ENCODE results near the gene RXFP1. TPM values are rescaled to one million over a fixed set of nuclear protein-coding genes. Genes with fewer than 3 reads are reported as not detected.

The RXFP1 gene
- total RNA-seq, 2 donors from 2014 or later = 0.24 to 0.37 TPM

DNA sequence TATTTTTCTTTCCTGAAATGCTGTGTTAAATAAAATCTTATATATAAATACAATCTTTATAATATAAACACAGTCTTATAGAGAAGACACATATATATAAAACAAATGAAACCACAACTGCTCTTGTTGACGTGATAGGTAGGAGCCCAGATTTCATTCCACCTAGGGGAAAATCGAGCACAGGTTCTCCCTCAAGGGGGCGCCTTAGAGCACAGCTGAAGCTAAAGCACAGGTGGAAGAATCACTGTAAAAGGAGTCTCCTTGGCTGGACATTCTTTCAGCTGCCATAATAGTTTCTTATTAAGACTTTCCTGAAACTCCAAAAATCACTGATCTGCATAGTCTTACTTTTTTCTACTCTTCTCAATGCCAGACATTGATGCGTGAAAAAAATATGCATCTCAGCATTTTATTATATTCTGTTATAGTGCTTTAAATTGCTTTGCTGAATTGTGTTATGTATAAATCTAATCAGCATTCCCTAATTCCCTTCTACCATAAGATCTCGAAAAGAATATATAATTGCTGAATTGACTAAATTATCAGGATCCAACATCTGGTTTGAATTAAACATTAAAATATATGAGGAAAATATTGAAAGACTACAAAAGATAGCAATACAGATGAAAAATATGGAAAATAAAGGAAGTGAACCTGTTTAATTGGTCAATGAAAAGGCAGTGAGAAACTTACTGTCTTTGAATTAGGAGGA, 25.5 kb upstream of the RXFP1 start:
- H3K4me1 ChIP-seq = no peaks in the 10 kb centered on the region
- no peak overlapping the region for H3K27ac ChIP-seq
- no peaks in the 10 kb centered on the region for H3K36me3 ChIP-seq
- H3K9ac ChIP-seq (ENCODE audit: low read depth in 2 of 2, low read length in 2 of 2) = no peak overlapping the region
- intact Hi-C loops (cut with DNase I) = loop anchor here (5.0 kb wide), 1 partner anchor 126 kb away; no protein-coding TSS in a partner anchor
- DNase-seq = peak; percentile 60
- no peaks in the 10 kb centered on the region for H3K9me3 ChIP-seq
- no peak overlapping the region for H3K4me3 ChIP-seq
- TF ChIP-seq, protein P1, sequence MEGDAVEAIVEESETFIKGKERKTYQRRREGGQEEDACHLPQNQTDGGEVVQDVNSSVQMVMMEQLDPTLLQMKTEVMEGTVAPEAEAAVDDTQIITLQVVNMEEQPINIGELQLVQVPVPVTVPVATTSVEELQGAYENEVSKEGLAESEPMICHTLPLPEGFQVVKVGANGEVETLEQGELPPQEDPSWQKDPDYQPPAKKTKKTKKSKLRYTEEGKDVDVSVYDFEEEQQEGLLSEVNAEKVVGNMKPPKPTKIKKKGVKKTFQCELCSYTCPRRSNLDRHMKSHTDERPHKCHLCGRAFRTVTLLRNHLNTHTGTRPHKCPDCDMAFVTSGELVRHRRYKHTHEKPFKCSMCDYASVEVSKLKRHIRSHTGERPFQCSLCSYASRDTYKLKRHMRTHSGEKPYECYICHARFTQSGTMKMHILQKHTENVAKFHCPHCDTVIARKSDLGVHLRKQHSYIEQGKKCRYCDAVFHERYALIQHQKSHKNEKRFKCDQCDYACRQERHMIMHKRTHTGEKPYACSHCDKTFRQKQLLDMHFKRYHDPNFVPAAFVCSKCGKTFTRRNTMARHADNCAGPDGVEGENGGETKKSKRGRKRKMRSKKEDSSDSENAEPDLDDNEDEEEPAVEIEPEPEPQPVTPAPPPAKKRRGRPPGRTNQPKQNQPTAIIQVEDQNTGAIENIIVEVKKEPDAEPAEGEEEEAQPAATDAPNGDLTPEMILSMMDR (IDR thresholded peaks at IDR 0.05) = peak; percentile 54
- no peaks in the 10 kb centered on the region for H3K27me3 ChIP-seq

DNA sequence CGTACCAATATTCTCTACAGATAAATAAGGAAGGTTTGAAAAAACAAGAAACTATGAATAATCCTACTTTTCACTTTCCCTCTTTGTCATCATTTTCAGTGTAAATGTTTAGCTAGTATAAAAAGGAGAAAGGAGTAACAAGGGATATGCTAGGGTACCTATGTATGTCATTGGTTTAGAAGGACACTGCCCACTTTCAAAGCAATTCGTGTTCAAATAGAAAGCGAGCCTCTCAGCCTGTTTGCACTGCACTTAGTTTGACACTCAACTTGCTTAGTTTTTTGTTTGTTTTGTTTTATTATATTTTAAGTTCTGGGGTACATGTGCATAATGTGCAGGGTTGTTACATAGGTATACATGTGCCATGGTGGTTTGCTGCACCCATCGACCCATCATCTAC, 21.6 kb upstream of the RXFP1 start:
- intact Hi-C loops (cut with DNase I) = no loop called here
- Histone ChIP-seq H3K9ac (ENCODE audit: low read depth in 2 of 2, low read length in 2 of 2) (no peak overlapping the region), H3K27ac (no peak overlapping the region), H3K36me3 (no peaks in the 10 kb centered on the region), H3K9me3 (no peaks in the 10 kb centered on the region), H3K4me3 (no peak overlapping the region), H3K27me3 (no peaks in the 10 kb centered on the region), H3K4me1 (no peaks in the 10 kb centered on the region)
- no peak for DNase-seq
- TF ChIP-seq, protein P1 (IDR thresholded peaks at IDR 0.05) = no peak

DNA sequence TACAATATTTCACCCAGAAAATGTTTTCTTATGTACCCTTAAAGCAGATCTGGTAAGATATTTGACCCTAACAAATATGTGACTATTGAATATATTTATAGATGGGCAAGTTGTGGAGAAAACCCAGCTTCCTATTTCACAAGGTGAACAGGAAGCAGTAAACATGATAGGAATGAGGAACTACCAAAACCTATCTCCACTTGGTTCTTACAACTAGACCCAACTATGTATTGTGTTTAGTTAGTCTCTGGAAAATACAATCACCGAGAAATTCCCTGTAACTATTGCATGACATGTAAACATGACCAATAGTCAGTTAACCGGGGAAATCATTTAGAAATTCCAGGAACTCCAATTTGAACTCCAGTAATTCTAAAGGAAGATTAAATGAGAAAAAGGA, 8.4 kb upstream of the RXFP1 start:
- H3K36me3 ChIP-seq = no peaks in the 10 kb centered on the region
- no peak overlapping the region for H3K9ac ChIP-seq (ENCODE audit: low read depth in 2 of 2, low read length in 2 of 2)
- no peak overlapping the region for H3K27ac ChIP-seq
- H3K9me3 ChIP-seq = no peaks in the 10 kb centered on the region
- no peaks in the 10 kb centered on the region for H3K27me3 ChIP-seq
- no peak for DNase-seq
- intact Hi-C loops (cut with DNase I) = no loop called here
- TF ChIP-seq, protein P1 (IDR thresholded peaks at IDR 0.05) = no peak
- no peaks in the 10 kb centered on the region for H3K4me1 ChIP-seq
- H3K4me3 ChIP-seq = no peak overlapping the region

DNA sequence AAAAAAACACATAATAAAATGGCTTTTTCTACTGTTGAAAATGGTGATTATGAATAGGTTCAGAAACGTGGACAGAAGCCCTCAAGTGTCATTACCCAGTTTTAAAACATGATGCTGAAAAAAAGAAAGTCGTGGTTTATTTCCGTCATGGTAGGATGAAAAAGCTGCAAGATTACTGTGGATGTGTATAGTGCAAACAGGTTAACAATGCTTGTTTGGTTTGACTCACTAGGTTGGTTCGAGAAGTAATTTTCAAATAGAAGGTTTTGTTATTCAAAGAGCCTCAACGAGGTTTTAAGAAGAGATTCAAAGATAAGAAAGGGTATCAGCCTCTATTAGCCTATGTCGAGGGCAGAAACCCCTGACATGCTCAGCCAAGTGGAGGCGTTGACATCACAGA, 2.5 kb upstream of the RXFP1 start:
- no peak for DNase-seq
- Histone ChIP-seq H3K27ac (no peak overlapping the region), H3K9ac (ENCODE audit: low read depth in 2 of 2, low read length in 2 of 2) (no peak overlapping the region), H3K36me3 (no peaks in the 10 kb centered on the region), H3K27me3 (no peaks in the 10 kb centered on the region), H3K9me3 (no peaks in the 10 kb centered on the region), H3K4me3 (no peak overlapping the region), H3K4me1 (no peaks in the 10 kb centered on the region)
- TF ChIP-seq, protein P1 (IDR thresholded peaks at IDR 0.05) = no peak
- intact Hi-C loops (cut with DNase I) = no loop called here

DNA sequence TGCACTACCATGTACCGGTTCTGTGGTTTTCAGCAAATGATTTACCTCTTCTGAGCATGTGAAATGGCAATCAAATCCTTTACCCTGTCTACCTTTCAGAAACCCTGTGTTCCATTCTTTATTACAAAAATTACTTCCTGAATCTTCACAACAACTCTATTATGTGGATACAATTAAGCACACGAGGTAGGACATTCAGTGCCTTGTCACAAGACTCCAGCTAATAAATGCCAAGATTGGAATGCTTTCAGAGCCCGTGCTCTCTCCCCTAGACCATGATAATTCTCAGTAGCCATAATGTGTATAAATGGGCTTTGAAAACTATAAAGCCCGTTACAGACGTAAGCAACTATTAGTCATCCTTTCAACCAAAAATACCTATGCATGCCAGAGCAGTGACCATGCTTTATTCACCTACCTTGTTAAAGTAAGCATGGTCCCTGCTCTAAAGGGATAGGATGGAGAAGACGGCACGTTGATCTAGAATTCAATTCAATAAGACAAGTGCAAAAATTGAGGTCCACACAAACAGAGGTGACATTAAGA, 2.4 kb downstream of the RXFP1 start:
- Histone ChIP-seq H3K9ac (ENCODE audit: low read depth in 2 of 2, low read length in 2 of 2) (no peak overlapping the region), H3K4me3 (no peak overlapping the region), H3K9me3 (no peaks in the 10 kb centered on the region), H3K27me3 (no peaks in the 10 kb centered on the region), H3K36me3 (no peaks in the 10 kb centered on the region), H3K4me1 (no peaks in the 10 kb centered on the region), H3K27ac (no peak overlapping the region)
- TF ChIP-seq, protein P1 (IDR thresholded peaks at IDR 0.05) = no peak
- intact Hi-C loops (cut with DNase I) = no loop called here
- no peak for DNase-seq

Measured in colonic mucosa (tissue), 4 donors.